T follicular helper cell (primary cell): ENCODE results near the gene DMRTA1.
"Not testable (repeated sequence)": the region's sequence is repeated elsewhere in the genome, so short reads cannot be mapped to it uniquely, and the experiment has no call there.

Experiments
- DNase-seq: peaks from one replicate; pipeline ENCODE4 v3.0.0-alpha.2; 2020; ENCODE audit warnings: low read depth

The DMRTA1 gene

DNA sequence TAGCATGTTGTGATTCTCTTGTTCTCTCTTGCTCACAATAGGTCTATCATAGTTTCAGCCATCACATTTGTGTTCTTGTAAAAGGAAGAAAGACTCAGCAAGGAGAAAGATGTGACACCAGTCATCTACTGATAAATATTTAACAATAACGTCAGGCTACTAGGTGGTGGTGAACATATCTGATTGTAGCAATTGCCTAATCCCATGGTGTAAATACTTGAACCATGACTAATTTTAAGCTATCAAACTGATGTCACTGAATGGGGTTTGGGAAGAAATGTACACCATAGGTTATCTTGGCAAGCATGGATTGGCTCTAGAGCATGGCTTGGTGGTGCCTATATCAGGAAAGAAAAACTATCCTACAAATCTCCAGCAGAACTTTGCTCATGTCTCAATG is 16.6 kb downstream of the DMRTA1 start:
- DNase-seq = no peak

DNA sequence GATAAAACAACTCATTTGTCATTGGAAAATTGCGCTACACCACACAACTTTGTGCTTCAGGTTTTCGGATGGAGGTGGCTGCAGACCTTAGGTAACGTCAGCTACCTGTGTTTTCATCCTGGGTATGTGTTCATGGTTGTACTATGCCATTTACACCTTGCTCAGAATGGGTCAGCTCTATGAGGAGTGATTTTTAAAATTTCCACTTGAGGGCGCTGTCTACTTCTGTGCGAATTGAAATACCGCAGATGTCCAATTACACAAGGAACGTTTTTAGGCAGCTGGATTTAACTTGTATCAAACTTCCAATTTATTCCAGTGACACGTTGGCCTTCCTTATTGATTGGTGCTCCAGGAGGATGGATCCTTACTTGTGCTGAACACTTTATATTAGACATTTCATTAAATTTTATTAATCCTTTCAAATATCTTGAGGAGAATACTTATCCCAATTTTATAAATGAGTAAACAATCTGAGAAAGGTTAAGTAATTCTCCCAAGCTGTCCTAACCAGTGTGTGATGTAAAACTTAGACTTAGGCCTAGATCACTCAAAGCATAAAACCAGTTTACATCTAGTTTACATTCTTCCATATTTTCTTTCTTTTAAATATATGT is 23.4 kb downstream of the DMRTA1 start:
- no peak for DNase-seq

- DNase-seq = no peak
These were observed 34.9 kb downstream of the DMRTA1 start for GRCh38 chr9:22481566-22481965.

DNA sequence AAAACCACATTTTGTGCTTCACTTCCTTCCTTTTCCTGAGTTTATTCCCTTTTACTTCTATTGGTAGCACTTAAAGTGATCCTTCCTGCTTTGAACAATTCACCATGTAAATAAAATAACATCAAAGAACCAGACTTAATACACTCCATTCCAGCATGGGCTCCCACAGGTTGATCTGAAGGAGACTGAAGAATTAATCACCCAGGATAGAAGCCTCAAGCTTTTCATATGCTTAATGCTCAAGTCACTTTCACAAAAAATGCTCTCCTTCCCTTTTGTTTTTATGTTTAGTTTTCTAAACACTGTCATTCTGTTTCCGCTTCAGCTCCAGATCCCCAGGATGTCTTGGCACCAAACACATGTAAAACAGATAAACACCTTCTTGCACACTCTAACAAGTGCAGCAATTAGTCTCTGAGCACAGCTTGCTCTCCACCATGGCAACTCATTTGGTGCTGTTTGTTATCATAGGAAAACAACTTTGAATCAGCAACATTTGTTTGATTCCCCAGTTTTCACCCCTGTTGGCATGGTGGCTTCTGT is 37.0 kb downstream of the DMRTA1 start:
- no peak for DNase-seq

DNA sequence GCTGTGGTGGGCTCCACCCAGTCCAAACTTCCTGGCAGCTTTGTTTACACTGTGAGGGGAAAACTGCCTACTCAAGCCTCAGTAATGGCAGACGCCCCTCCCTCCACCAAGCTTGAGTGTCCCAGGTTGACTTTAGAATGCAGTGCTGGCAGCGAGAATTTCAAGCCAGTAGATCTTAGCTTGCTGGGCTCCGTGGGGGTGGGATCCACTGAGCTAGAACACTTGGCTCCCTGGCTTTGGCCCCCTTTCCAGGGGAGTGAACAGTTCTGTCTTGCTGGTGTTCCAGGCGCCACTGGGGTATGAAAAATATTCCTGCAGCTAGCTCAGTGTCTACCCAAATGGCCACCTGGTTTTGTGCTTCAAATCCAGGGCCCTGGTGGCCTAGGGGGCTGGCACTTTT is 49.6 kb downstream of the DMRTA1 start:
- DNase-seq = not testable (repeated sequence)
